ENCODE results near the gene SKIL. TPM values are rescaled to one million over a fixed set of nuclear protein-coding genes. Genes with fewer than 3 reads are reported as not detected.

The SKIL gene
- total RNA-seq, 1 experiment from 2014 or later: 15.1 TPM

Small RNAs within 50 kb of the gene (microRNA-seq; reads per million reads assigned to microRNA genes)
- not detected for gene MIR6828 (ENCODE audit: borderline number of aligned reads)

Other genes starting within 250 kb of the SKIL start
- gene PHC3, start 176.0 kb upstream of the SKIL start, total RNA-seq (2021; ENCODE audit: unreplicated experiment): 40.1 TPM
- 25.2 TPM for gene PRKCI, start 135.3 kb upstream of the SKIL start, total RNA-seq (2021; ENCODE audit: unreplicated experiment)
- 0.22 TPM for gene CLDN11, start 61.2 kb downstream of the SKIL start, total RNA-seq (2021; ENCODE audit: unreplicated experiment)
- not detected for gene SLC7A14, start 228.4 kb downstream of the SKIL start, total RNA-seq (2021; ENCODE audit: unreplicated experiment)